Peyer's patch (tissue), 4 donors: ENCODE measurements around the gene TSPAN15.

Experiments used
- POLR2A ChIP-seq, 2 donors: fragments of 450-650 bp; IDR thresholded peaks; one replicate each; pipeline ENCODE4 v1.5.1; 2017; ENCODE audit warnings: antibody characterized with exemption in 2 of 2, mild to moderate bottlenecking in 2 of 2, moderate library complexity in 2 of 2
- TF ChIP-seq, protein P1 (sequence below), 6 experiments: fragments of 450-650 bp in 4 of 6; fragments of 200-600 bp in 2 of 6; sonication (generic) in 1 of 6; IDR thresholded peaks; one replicate each; pipeline ENCODE4 v1.5.1; 2017 to 2019; ENCODE audit warnings: antibody characterized with exemption in 6 of 6, mild to moderate bottlenecking in 3 of 6, moderate library complexity in 1 of 6

DNA sequence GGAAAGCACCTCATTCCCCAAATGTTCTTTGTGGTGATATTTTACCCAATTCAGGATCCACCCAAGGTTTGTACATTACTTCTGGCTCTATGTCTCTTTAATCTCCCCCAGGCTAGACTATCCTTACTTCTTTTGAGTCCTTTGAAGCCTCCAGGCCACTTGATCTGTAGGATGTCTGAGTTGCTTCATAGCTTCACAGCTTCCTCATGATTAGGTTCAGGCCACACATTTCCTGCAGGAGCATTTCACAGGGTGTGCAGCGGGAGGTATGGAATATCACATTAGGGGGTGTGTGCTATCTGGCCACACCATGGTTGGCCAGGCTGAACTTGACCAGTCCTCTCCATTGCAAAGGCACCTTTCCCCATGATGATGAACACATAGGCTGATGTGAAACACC is 18.7 kb downstream of the TSPAN15 start:
- TF ChIP-seq, protein P1, sequence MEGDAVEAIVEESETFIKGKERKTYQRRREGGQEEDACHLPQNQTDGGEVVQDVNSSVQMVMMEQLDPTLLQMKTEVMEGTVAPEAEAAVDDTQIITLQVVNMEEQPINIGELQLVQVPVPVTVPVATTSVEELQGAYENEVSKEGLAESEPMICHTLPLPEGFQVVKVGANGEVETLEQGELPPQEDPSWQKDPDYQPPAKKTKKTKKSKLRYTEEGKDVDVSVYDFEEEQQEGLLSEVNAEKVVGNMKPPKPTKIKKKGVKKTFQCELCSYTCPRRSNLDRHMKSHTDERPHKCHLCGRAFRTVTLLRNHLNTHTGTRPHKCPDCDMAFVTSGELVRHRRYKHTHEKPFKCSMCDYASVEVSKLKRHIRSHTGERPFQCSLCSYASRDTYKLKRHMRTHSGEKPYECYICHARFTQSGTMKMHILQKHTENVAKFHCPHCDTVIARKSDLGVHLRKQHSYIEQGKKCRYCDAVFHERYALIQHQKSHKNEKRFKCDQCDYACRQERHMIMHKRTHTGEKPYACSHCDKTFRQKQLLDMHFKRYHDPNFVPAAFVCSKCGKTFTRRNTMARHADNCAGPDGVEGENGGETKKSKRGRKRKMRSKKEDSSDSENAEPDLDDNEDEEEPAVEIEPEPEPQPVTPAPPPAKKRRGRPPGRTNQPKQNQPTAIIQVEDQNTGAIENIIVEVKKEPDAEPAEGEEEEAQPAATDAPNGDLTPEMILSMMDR (IDR thresholded peaks at IDR 0.05) = no peak
- no peak for TF ChIP-seq POLR2A (IDR thresholded peaks at IDR 0.05)
